SJSA1 (cell line): ENCODE measurements around the gene HMGN4. TPM values are rescaled to one million over a fixed set of nuclear protein-coding genes. Genes with fewer than 3 reads are reported as not detected.
"Not testable (repeated sequence)": the region's sequence is repeated elsewhere in the genome, so short reads cannot be mapped to it uniquely, and the experiment has no call there.

ENCODE experiments used
- DNase-seq, 2 experiments: peaks; one replicate each; pipeline ENCODE4 v3.0.0-alpha.2; 2015 to 2020; ENCODE audit warnings: low spot score in 2 of 2, low read depth in 1 of 2
- H3K27ac ChIP-seq: fragments of 250-450 bp; sonication (Bioruptor Pico); 2 replicates; pipeline ENCODE4 v1.5.1; 2020; ENCODE audit warnings: mild to moderate bottlenecking, moderate library complexity
- H3K27me3 ChIP-seq: fragments of 250-450 bp; sonication (Bioruptor Pico); replicated peaks from 2 replicates; pipeline ENCODE4 v1.5.1; 2020; ENCODE audit warnings: mild to moderate bottlenecking, moderate library complexity
- H3K36me3 ChIP-seq: fragments of 250-450 bp; sonication (Bioruptor Pico); 2 replicates; pipeline ENCODE4 v1.5.1; 2020; ENCODE audit warnings: mild to moderate bottlenecking
- H3K4me1 ChIP-seq: fragments of 250-450 bp; sonication (Bioruptor Pico); replicated peaks from 2 replicates; pipeline ENCODE4 v1.6.1; 2021; ENCODE audit warnings: mild to moderate bottlenecking
- H3K4me3 ChIP-seq: fragments of 250-450 bp; sonication (Bioruptor Pico); 2 replicates; pipeline ENCODE4 v1.5.1; 2020; ENCODE audit warnings: mild to moderate bottlenecking
- H3K9me3 ChIP-seq: fragments of 250-450 bp; sonication (Bioruptor Pico); replicated peaks from 2 replicates; pipeline ENCODE4 v1.5.1; 2020; ENCODE audit warnings: mild to moderate bottlenecking
- total RNA-seq: library from RNA; depleted of rRNA; stranded (reverse); fragments of >200 nt; shearing (Covaris generic); gene quantifications from 2 replicates; pipeline ENCODE4 v1.2.3, GENCODE V29; 2014

Gene HMGN4
- total RNA-seq, 1 experiment from 2014 or later, result 110 TPM

- no peak for DNase-seq
- no peaks in the 10 kb centered on the region for H3K27me3 ChIP-seq
- H3K27ac ChIP-seq, result no peak overlapping the region
These were observed 6.3 kb upstream of the HMGN4 start for GRCh38 chr6:26531897-26532296.

GRCh38 chr6:26532699-26533531 is 5.3 kb upstream of the HMGN4 start:
- Histone ChIP-seq H3K4me1 (peaks cover 25% of the 10 kb centered on the region), H3K9me3 (no peaks in the 10 kb centered on the region), H3K27ac (peak overlapping the region; percentile 65), H3K36me3 (no peaks in the 10 kb centered on the region), H3K4me3 (peak overlapping the region; percentile 51), H3K27me3 (no peaks in the 10 kb centered on the region)
- peak; percentile 91 to 98 for DNase-seq

More at GRCh38 chr6:26531897-26532296, 6.3 kb upstream of the HMGN4 start:
- H3K4me3 ChIP-seq, result no peak overlapping the region
- no peaks in the 10 kb centered on the region for H3K36me3 ChIP-seq
- peaks cover 22% of the 10 kb centered on the region for H3K4me1 ChIP-seq
- H3K9me3 ChIP-seq, result no peaks in the 10 kb centered on the region

- H3K9me3 ChIP-seq, result no peaks in the 10 kb centered on the region
- H3K4me3 ChIP-seq, result peak overlapping the region; percentile 51
- no peak for DNase-seq
- peak overlapping the region; percentile 65 for H3K27ac ChIP-seq
- peaks cover 25% of the 10 kb centered on the region for H3K4me1 ChIP-seq
- H3K36me3 ChIP-seq, result 0 out of 2 replicates have a peak, but pooled peaks cover 3% of the 10 kb centered on the region
- no peaks in the 10 kb centered on the region for H3K27me3 ChIP-seq
These were observed 4.6 kb upstream of the HMGN4 start for GRCh38 chr6:26533532-26533931.

GRCh38 chr6:26534681-26535465 is 3.3 kb upstream of the HMGN4 start:
- Histone ChIP-seq H3K27ac (no peak overlapping the region), H3K4me1 (peaks cover 25% of the 10 kb centered on the region), H3K4me3 (no peak overlapping the region), H3K9me3 (no peaks in the 10 kb centered on the region), H3K27me3 (no peaks in the 10 kb centered on the region), H3K36me3 (peaks cover 6% of the 10 kb centered on the region)
- DNase-seq, result no peak

GRCh38 chr6:26536571-26537159 is 1.5 kb upstream of the HMGN4 start:
- DNase-seq, result peak; percentile 61 to 76
- Histone ChIP-seq H3K27me3 (no peaks in the 10 kb centered on the region), H3K9me3 (no peaks in the 10 kb centered on the region), H3K4me1 (peaks cover 25% of the 10 kb centered on the region), H3K36me3 (peaks cover 19% of the 10 kb centered on the region), H3K27ac (peak overlapping the region; percentile 89), H3K4me3 (peak overlapping the region; percentile 71)

- H3K27me3 ChIP-seq, result no peaks in the 10 kb centered on the region
- no peaks in the 10 kb centered on the region for H3K9me3 ChIP-seq
- H3K4me1 ChIP-seq, result peaks cover 22% of the 10 kb centered on the region
- peak overlapping the region; percentile 71 for H3K4me3 ChIP-seq
- peak; percentile 95 for DNase-seq
- H3K36me3 ChIP-seq, result peaks cover 22% of the 10 kb centered on the region
- H3K27ac ChIP-seq, result peak overlapping the region; percentile 89
These were observed 863 bp upstream of the HMGN4 start for GRCh38 chr6:26537160-26537845.

GRCh38 chr6:26538572-26538902 is 371 bp downstream of the HMGN4 start:
- peak overlapping the region; percentile 89 for H3K27ac ChIP-seq
- no peaks in the 10 kb centered on the region for H3K9me3 ChIP-seq
- H3K36me3 ChIP-seq, result peaks cover 30% of the 10 kb centered on the region
- peaks cover 19% of the 10 kb centered on the region for H3K4me1 ChIP-seq
- H3K27me3 ChIP-seq, result no peaks in the 10 kb centered on the region
- peak overlapping the region; percentile 71 for H3K4me3 ChIP-seq
- no peak for DNase-seq

- Histone ChIP-seq H3K27ac (peak overlapping the region; percentile 89), H3K4me3 (peak overlapping the region; percentile 71), H3K27me3 (no peaks in the 10 kb centered on the region), H3K36me3 (peaks cover 33% of the 10 kb centered on the region), H3K9me3 (no peaks in the 10 kb centered on the region), H3K4me1 (peaks cover 15% of the 10 kb centered on the region)
- peak in 1 of 2 experiments; percentile 36 for DNase-seq
These were observed 977 bp downstream of the HMGN4 start for GRCh38 chr6:26539071-26539615.

GRCh38 chr6:26541579-26541978 is 3.4 kb downstream of the HMGN4 start:
- H3K36me3 ChIP-seq, result peaks cover 55% of the 10 kb centered on the region
- no peak overlapping the region for H3K27ac ChIP-seq
- DNase-seq, result no peak
- peaks cover 5% of the 10 kb centered on the region; the same call in 1 of the 2 replicates for H3K4me1 ChIP-seq
- no peaks in the 10 kb centered on the region for H3K27me3 ChIP-seq
- H3K9me3 ChIP-seq, result no peaks in the 10 kb centered on the region
- H3K4me3 ChIP-seq, result no peak overlapping the region

- no peak overlapping the region for H3K27ac ChIP-seq
- no peaks in the 10 kb centered on the region for H3K27me3 ChIP-seq
- H3K36me3 ChIP-seq, result peaks cover 52% of the 10 kb centered on the region
- no peaks in the 10 kb centered on the region for H3K4me1 ChIP-seq
- H3K9me3 ChIP-seq, result no peaks in the 10 kb centered on the region
- no peak overlapping the region for H3K4me3 ChIP-seq
- no peak for DNase-seq
These were observed 5.8 kb downstream of the HMGN4 start for GRCh38 chr6:26543953-26544352.

GRCh38 chr6:26544473-26544872 is 6.3 kb downstream of the HMGN4 start:
- Histone ChIP-seq H3K9me3 (no peaks in the 10 kb centered on the region), H3K4me3 (no peak overlapping the region), H3K36me3 (peaks cover 52% of the 10 kb centered on the region), H3K27me3 (no peaks in the 10 kb centered on the region), H3K4me1 (no peaks in the 10 kb centered on the region), H3K27ac (no peak overlapping the region)
- no peak for DNase-seq

- DNase-seq, result no peak
- peaks cover 43% of the 10 kb centered on the region for H3K36me3 ChIP-seq
- 0 out of 2 replicates have a peak, but pooled peaks cover 3% of the 10 kb centered on the region for H3K4me1 ChIP-seq
- no peak overlapping the region for H3K4me3 ChIP-seq
- no peaks in the 10 kb centered on the region for H3K9me3 ChIP-seq
- no peak overlapping the region for H3K27ac ChIP-seq
- no peaks in the 10 kb centered on the region for H3K27me3 ChIP-seq
These were observed 7.5 kb downstream of the HMGN4 start for GRCh38 chr6:26545627-26546026.

- not testable (repeated sequence) for H3K27ac ChIP-seq, H3K27me3 ChIP-seq, DNase-seq, H3K4me1 ChIP-seq, H3K9me3 ChIP-seq, H3K4me3 ChIP-seq
- H3K36me3 ChIP-seq, result peaks cover 33% of the 10 kb centered on the region
These were observed 9.2 kb downstream of the HMGN4 start for GRCh38 chr6:26547363-26547762.
